Measurements from ENCODE around the gene RRP1B. TPM values are rescaled to one million over a fixed set of nuclear protein-coding genes. Genes with fewer than 3 reads are reported as not detected.

RRP1B gene
- total RNA-seq = 13.9 and 23.4 TPM in 2 replicates

GRCh38 chr21:43659136-43660000 lies at the start of gene RRP1B, which contains the start of gene HSF2BP:
Gene RRP1B (plus strand): TSS chr21:43659560. CDS start chr21:43659665, 105 bp downstream.
Gene HSF2BP (minus strand): TSS chr21:43659488. CDS start chr21:43658096, 1,392 bp downstream.

GRCh38 chr21:43718872-43719747 lies 59.8 kb downstream of the RRP1B start, which contains the start of gene PDXK:
Gene PDXK (plus strand): TSS chr21:43719129. CDS start chr21:43719295, 166 bp downstream.

Other genes starting within 250 kb of the RRP1B start
- 0.98 and 7.6 TPM in 2 replicates for gene SIK1, start 232.4 kb upstream of the RRP1B start, total RNA-seq
- gene HSF2BP, start 72 bp upstream of the RRP1B start, total RNA-seq = 1.3 and 2.8 TPM in 2 replicates
- 138 and 187 TPM in 2 replicates for gene PDXK, start 59.6 kb downstream of the RRP1B start, total RNA-seq
- gene CSTB, start 116.7 kb downstream of the RRP1B start, total RNA-seq = 12.9 and 26.7 TPM in 2 replicates
- 14.0 and 24.6 TPM in 2 replicates for gene RRP1, start 130.0 kb downstream of the RRP1B start, total RNA-seq
- gene AGPAT3, start 205.7 kb downstream of the RRP1B start, total RNA-seq = 88.6 and 122 TPM in 2 replicates